Measurements from ENCODE around the gene ENTREP3. TPM values are rescaled to one million over a fixed set of nuclear protein-coding genes. Genes with fewer than 3 reads are reported as not detected.
"Not testable (repeated sequence)": the region's sequence is repeated elsewhere in the genome, so short reads cannot be mapped to it uniquely, and the experiment has no call there.

Gene ENTREP3
- total and polyA plus RNA-seq, 8 donors = 17.1 to 33.5 (median 22.0) TPM

DNA sequence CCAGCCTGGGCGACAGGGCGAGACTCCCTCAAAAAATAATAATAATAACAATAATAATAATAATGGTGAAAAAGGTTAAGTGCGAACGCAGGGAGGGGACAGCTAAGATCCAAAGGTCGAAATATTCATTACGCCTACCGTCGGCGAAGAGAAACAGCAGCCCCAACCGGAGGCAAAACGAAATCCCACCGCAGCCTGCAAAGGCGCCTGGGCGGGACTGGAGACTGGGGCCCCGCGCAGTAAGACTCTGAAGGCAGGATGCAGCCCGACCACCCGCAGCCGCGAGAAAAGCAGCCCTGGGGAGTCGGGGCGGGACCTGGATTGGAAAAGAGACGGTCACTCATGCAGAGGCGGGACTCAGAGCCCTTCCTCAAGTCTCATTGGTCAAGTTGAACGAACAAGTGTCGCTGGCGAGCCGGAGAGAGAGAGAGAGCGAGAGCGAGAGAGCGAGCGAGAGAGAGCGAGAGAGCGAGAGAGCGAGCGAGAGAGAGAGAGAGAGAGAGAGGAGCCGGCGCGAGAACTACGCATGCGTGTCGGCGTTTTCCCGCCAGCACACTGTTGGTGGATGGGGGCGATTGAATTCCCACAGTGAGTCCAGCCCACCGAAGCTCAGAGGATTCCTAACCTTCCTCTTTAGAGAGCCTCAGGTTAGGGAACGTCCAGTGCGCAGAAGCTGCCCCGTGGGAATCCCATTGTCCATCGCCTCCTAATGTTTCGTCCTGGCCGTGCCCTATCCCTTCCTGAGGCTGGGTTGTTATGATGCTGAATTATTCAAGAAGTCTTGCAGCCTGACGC, 10.7 kb downstream of the ENTREP3 start:
- peak overlapping the region; percentile 53 to 56 for H3K4me3 ChIP-seq
- peak overlapping the region; percentile 92 to 95 for H3K27ac ChIP-seq
- ATAC-seq (peak; percentile 92), DNase-seq (peak; percentile 94 to 98 (median 98))
- intact Hi-C loops (cut with DNase I) = no loop called here
- H3K4me1 ChIP-seq = peaks cover 0 to 51% of the 10 kb centered on the region in 2 donors
- peaks cover 0 to 23% of the 10 kb centered on the region in 2 donors for H3K36me3 ChIP-seq
- H3K27me3 ChIP-seq = no peaks in the 10 kb centered on the region
- TF ChIP-seq, protein P1, sequence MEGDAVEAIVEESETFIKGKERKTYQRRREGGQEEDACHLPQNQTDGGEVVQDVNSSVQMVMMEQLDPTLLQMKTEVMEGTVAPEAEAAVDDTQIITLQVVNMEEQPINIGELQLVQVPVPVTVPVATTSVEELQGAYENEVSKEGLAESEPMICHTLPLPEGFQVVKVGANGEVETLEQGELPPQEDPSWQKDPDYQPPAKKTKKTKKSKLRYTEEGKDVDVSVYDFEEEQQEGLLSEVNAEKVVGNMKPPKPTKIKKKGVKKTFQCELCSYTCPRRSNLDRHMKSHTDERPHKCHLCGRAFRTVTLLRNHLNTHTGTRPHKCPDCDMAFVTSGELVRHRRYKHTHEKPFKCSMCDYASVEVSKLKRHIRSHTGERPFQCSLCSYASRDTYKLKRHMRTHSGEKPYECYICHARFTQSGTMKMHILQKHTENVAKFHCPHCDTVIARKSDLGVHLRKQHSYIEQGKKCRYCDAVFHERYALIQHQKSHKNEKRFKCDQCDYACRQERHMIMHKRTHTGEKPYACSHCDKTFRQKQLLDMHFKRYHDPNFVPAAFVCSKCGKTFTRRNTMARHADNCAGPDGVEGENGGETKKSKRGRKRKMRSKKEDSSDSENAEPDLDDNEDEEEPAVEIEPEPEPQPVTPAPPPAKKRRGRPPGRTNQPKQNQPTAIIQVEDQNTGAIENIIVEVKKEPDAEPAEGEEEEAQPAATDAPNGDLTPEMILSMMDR (IDR thresholded peaks at IDR 0.05) = peak in 1 of 2 donors; percentile 12
- no peaks in the 10 kb centered on the region for H3K9me3 ChIP-seq

DNA sequence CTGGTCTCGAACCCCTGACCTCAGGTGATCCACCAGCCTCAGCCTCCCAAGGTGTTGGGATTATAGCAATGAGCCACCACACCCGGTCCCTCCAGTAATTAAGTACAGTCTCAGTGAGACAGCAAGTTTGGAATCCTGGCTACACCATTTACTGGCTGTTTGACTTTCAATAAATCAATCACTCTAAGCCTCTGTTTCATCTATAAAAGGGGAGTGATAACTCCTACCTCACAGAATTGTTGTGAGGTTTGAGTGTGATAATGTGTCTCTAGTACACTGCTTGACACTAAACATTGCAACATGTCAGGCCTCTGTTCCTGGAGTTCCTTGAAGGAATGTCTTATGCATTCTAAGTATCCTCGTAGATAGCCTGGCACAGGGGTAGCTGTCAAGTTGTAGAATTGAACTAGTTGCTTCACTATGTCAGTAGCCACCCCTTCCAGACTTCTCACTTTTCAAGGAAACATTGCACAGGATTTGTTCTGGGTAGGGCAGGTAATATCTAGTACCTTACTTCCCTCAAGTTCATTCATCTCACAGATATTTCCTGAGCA, 12.4 kb downstream of the ENTREP3 start:
- Histone ChIP-seq H3K4me1 (peaks cover 0 to 59% of the 10 kb centered on the region in 2 donors), H3K27me3 (no peaks in the 10 kb centered on the region), H3K9me3 (no peaks in the 10 kb centered on the region), H3K36me3 (peaks cover 0 to 27% of the 10 kb centered on the region in 2 donors), H3K27ac (peak overlapping the region; percentile 92 to 95), H3K4me3 (peak overlapping the region in 1 of 2 donors; percentile 53)
- intact Hi-C loops (cut with DNase I) = no loop called here
- DNase-seq (no peak), ATAC-seq (no peak)
- TF ChIP-seq, protein P1 (IDR thresholded peaks at IDR 0.05) = no peak

DNA sequence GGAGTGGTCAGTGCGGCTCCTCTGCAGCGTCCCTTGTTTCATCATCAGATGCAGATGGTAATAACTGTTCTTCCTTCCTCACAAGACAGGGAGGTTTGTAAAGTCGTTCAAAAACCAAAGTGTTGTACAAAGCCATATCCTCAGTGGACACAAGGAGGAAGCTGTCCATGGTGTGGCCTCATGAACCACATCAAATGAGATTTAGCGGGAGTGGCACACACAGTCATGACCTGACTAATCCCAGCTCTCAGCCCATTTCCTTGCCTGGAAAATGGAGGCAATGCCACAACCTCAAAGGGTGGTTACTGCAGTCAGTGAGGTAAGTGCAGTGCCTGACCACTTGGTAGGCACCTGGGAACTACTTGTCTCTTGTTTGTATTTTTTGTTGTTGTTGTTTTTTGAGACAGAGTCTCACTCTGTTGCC, 13.4 kb downstream of the ENTREP3 start:
- intact Hi-C loops (cut with DNase I) = no loop called here

DNA sequence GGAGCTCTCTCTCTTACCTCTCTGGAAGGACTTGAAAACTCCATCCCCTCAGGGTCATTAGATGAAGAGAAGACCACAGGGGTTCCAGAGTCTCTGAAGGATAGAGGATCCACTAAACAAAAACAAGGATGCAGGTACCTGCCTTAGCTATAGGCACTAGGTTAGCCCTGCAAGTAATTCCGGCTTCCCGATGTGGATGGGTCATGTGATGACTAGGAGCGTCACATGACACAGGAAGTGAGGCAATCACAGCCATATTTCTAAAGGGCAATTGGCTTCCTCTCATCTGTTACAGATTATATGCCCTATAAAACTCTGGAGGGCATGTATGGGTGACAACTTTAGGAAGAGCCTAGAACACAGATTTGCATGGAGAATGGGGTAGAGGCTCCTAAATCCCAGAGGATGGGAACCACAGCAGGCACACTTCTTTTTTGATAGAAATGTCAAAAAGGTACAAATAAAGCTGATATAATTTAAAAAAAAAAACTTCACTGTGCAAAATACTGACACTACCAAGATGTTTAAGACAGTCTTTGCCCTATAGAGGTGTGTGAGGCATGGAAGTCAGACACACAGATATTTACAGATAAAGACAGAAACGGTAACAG, 14.1 kb downstream of the ENTREP3 start:
- no peaks in the 10 kb centered on the region for H3K27me3 ChIP-seq
- peak overlapping the region; percentile 30 to 49 for H3K4me3 ChIP-seq
- H3K4me1 ChIP-seq = peaks cover 0 to 70% of the 10 kb centered on the region in 2 donors
- H3K27ac ChIP-seq = peak overlapping the region in 1 of 2 donors; percentile 92
- ATAC-seq (peak; percentile 50), DNase-seq (peak in 3 of 4 donors; percentile 69 to 81 (median 76))
- TF ChIP-seq, protein P1 (IDR thresholded peaks at IDR 0.05) = no peak
- H3K9me3 ChIP-seq = no peaks in the 10 kb centered on the region
- H3K36me3 ChIP-seq = peaks cover 0 to 33% of the 10 kb centered on the region in 2 donors
- intact Hi-C loops (cut with DNase I) = no loop called here

More for the DNA sequence above, 13.4 kb downstream of the ENTREP3 start:
- TF ChIP-seq, protein P1 (IDR thresholded peaks at IDR 0.05) = peak in 1 of 2 donors; percentile 20
- no peak for ATAC-seq
- DNase-seq = no peak
- Histone ChIP-seq H3K4me1 (peaks cover 0 to 63% of the 10 kb centered on the region in 2 donors), H3K36me3 (peaks cover 0 to 27% of the 10 kb centered on the region in 2 donors), H3K4me3 (no peak overlapping the region), H3K9me3 (no peaks in the 10 kb centered on the region), H3K27me3 (no peaks in the 10 kb centered on the region), H3K27ac (peak overlapping the region in 1 of 2 donors; percentile 92)

DNA sequence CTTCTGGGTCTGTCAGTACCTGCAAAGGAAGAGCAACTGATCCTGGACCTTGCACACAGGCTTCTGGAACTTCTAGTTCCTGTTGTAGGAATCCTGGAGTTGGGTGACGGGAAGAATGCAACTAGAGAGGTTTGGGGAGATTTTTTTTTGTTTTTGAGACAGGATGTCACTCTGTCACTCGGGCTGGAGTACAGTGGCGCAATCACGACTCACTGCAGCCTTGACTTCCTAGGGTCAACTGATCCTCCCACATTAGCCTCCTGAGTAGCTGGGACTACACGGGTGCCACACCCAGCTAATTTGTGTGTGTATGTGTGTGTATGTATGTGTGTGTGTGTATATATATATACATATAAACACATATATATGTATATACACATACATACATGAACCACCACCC, 18.8 kb downstream of the ENTREP3 start:
- TF ChIP-seq, protein P1 (IDR thresholded peaks at IDR 0.05) = no peak
- intact Hi-C loops (cut with DNase I) = no loop called here

DNA sequence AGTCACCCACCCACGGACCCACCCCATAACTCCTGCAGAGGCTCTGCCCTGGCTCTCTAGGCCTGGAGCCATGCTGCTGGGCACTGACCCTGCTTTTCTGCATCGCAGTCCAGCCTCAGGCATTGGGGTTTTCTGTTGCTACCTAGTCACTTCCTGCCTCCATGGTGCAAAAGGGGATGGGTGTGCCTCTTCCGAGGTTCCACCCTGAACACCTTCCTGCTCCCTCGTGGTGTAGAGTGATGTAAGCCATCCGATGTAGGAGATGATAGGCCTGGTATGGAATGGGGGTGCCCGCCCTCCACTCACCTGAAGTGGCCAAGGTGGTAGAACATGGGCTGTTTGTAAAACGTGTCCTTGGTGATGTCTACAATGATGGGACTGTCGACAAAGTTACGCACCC, 19.9 kb downstream of the ENTREP3 start:
- intact Hi-C loops (cut with DNase I); DNase-seq; H3K4me3 ChIP-seq; ATAC-seq; H3K27ac ChIP-seq; H3K27me3 ChIP-seq; H3K9me3 ChIP-seq: not testable (repeated sequence)
- Histone ChIP-seq H3K4me1 (peaks cover 0 to 30% of the 10 kb centered on the region in 2 donors), H3K36me3 (peaks cover 0 to 44% of the 10 kb centered on the region in 2 donors)

More for the DNA sequence above, 18.8 kb downstream of the ENTREP3 start:
- peak overlapping the region in 1 of 2 donors; percentile 57 for H3K27ac ChIP-seq
- H3K27me3 ChIP-seq = no peaks in the 10 kb centered on the region
- no peak for ATAC-seq
- peaks cover 0 to 39% of the 10 kb centered on the region in 2 donors for H3K4me1 ChIP-seq
- H3K36me3 ChIP-seq = peaks cover 0 to 44% of the 10 kb centered on the region in 2 donors
- no peaks in the 10 kb centered on the region for H3K9me3 ChIP-seq
- H3K4me3 ChIP-seq = no peak overlapping the region
- DNase-seq = no peak

DNA sequence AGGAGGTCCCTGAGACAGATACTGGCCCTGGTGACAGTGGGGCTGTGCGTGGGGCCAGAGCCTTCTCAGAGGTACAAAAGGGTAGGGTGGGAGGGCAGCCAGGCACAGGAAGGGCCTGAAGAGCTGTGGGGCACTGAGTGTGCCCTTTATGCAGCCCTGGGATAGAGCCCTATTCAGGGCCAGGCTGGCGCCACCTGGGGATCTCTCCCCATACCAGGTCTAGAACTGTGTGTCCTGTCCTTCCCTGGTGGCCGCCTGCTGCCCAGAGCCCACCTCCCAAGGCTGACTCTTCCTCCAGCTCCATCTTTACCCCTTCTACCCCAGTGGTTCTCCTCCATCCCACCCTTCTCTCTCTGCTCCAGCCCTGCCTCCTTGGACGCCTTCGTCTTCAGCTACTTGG, 21.8 kb downstream of the ENTREP3 start:
- Histone ChIP-seq H3K4me1 (peaks cover 0 to 14% of the 10 kb centered on the region in 2 donors), H3K36me3 (peaks cover 0 to 31% of the 10 kb centered on the region in 2 donors)
- H3K4me3 ChIP-seq; DNase-seq; H3K27ac ChIP-seq; H3K27me3 ChIP-seq; ATAC-seq; intact Hi-C loops (cut with DNase I); H3K9me3 ChIP-seq: not testable (repeated sequence)

Data from left lung (tissue), 10 donors.